HG03558 (cell line): ENCODE measurements around the gene GSTP1.
"Not testable (repeated sequence)": the region's sequence is repeated elsewhere in the genome, so short reads cannot be mapped to it uniquely, and the experiment has no call there.

Experiments
- ATAC-seq: cut with Tn5 transposase; IDR thresholded peaks from one replicate; pipeline ENCODE4 v1.9.1; 2021; ENCODE audit warnings: moderate number of reproducible peaks; ENCODE audit not compliant: unreplicated experiment; ENCODE audit errors: extremely low read depth

GSTP1 gene

GRCh38 chr11:67583247-67584204, at the start of gene GSTP1:
TSS of gene GSTP1 (plus strand) at chr11:67583812. CDS start at chr11:67583844, 32 bp downstream.
- no peak for ATAC-seq

GRCh38 chr11:67534070-67534679, 49.4 kb upstream of the GSTP1 start:
- ATAC-seq = no peak

- no peak for ATAC-seq
These were observed 48.1 kb upstream of the GSTP1 start for GRCh38 chr11:67535561-67535960.

GRCh38 chr11:67538306-67538705, 45.3 kb upstream of the GSTP1 start:
- no peak for ATAC-seq

GRCh38 chr11:67538823-67539505, 44.6 kb upstream of the GSTP1 start:
- no peak for ATAC-seq

- ATAC-seq = no peak
These were observed 44.1 kb upstream of the GSTP1 start for GRCh38 chr11:67539550-67539949.

- no peak for ATAC-seq
These were observed 42.4 kb upstream of the GSTP1 start for GRCh38 chr11:67541198-67541597.

- no peak for ATAC-seq
These were observed 41.4 kb upstream of the GSTP1 start for GRCh38 chr11:67542169-67542568.

GRCh38 chr11:67542971-67543370, 40.6 kb upstream of the GSTP1 start:
- no peak for ATAC-seq

GRCh38 chr11:67543585-67543984, 40.0 kb upstream of the GSTP1 start:
- ATAC-seq = no peak

GRCh38 chr11:67544616-67545242, 38.9 kb upstream of the GSTP1 start:
- ATAC-seq = no peak

- ATAC-seq = no peak
These were observed 38.3 kb upstream of the GSTP1 start for GRCh38 chr11:67545280-67545679.

- not testable (repeated sequence) for ATAC-seq
These were observed 35.5 kb upstream of the GSTP1 start for GRCh38 chr11:67548112-67548511.

- no peak for ATAC-seq
These were observed 35.0 kb upstream of the GSTP1 start for GRCh38 chr11:67548555-67549110.

GRCh38 chr11:67551127-67551526, 32.5 kb upstream of the GSTP1 start:
- ATAC-seq = no peak

- ATAC-seq = not testable (repeated sequence)
These were observed 31.9 kb upstream of the GSTP1 start for GRCh38 chr11:67551697-67552096.

GRCh38 chr11:67556244-67556643, 27.4 kb upstream of the GSTP1 start:
- ATAC-seq = no peak

GRCh38 chr11:67558084-67558772, 25.4 kb upstream of the GSTP1 start:
- no peak for ATAC-seq

- ATAC-seq = peak; percentile 39
These were observed 21.5 kb upstream of the GSTP1 start for GRCh38 chr11:67561971-67562619.
